Left ventricle myocardium inferior (tissue), 1 donor: Measurements from ENCODE around the gene TTYH1. TPM values are rescaled to one million over a fixed set of nuclear protein-coding genes. Genes with fewer than 3 reads are reported as not detected.

Experiments
- DNase-seq: peaks from one replicate; pipeline ENCODE4 v3.0.0-alpha.2; 2020
- H3K27ac ChIP-seq: fragments of 200-600 bp; replicated peaks from 2 replicates; pipeline ENCODE4 v1.8.0; 2021
- H3K27me3 ChIP-seq: fragments of 200-600 bp; 2 replicates; pipeline ENCODE4 v1.8.0; 2021; ENCODE audit warnings: low read depth
- H3K36me3 ChIP-seq: fragments of 200-600 bp; 2 replicates; pipeline ENCODE4 v1.8.0; 2021
- H3K4me1 ChIP-seq: fragments of 200-600 bp; 2 replicates; pipeline ENCODE4 v1.8.0; 2021
- H3K4me3 ChIP-seq: fragments of 200-600 bp; 2 replicates; pipeline ENCODE4 v1.8.0; 2021; ENCODE audit warnings: mild to moderate bottlenecking, moderate library complexity
- H3K9me3 ChIP-seq: fragments of 200-600 bp; replicated peaks from 2 replicates; pipeline ENCODE4 v1.8.0; 2021
- intact Hi-C: fragments of 100-400 bp; cut with micrococcal nuclease; formaldehyde crosslinking; loops from one replicate; pipeline ENCODE4 v1.11.0; 2022
- total RNA-seq: library from RNA; stranded (reverse); fragmentation: NEBNext Ultra II Directional; extraction: Animal tissue kit (Norgen Biotek cat#: 25700); gene quantifications from one replicate; pipeline ENCODE4 v1.2.1, GENCODE V29; 2021
- TF ChIP-seq, protein P1 (sequence below): fragments of 200-600 bp; IDR thresholded peaks from 2 replicates; pipeline ENCODE4 v1.8.0; 2021; ENCODE audit warnings: antibody characterized with exemption, mild to moderate bottlenecking, borderline replicate concordance
- donor health status: DM: no; HTN: yes; CAD: no; lungs with severe emphysema.

The TTYH1 gene
- total RNA-seq, 1 donor from 2014 or later = 1.9 TPM

DNA sequence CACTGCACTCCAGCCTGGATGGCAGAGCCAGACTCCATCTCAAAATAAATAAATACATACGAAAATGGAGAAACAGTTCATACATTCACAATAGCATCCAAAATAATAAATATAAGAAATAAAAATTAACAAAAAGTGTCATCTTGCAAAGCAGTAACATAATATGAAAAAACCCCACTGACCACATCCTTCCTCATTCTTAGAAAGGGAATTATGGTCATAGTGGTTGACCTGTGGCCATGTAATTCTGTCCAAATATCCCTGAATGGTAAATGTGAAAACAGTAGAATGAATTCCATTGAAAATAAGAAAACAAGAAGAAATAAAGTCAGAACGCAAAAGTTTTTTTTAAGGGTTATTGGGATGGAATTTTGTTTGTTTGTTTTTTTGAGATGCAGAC is 64.8 kb downstream of the TTYH1 start:
- Histone ChIP-seq H3K4me1 (peaks cover 5% of the 10 kb centered on the region), H3K27ac (no peak overlapping the region), H3K36me3 (no peaks in the 10 kb centered on the region), H3K9me3 (no peaks in the 10 kb centered on the region), H3K27me3 (peaks cover 53% of the 10 kb centered on the region), H3K4me3 (no peak overlapping the region)
- intact Hi-C loops = no loop called here
- TF ChIP-seq, protein P1, sequence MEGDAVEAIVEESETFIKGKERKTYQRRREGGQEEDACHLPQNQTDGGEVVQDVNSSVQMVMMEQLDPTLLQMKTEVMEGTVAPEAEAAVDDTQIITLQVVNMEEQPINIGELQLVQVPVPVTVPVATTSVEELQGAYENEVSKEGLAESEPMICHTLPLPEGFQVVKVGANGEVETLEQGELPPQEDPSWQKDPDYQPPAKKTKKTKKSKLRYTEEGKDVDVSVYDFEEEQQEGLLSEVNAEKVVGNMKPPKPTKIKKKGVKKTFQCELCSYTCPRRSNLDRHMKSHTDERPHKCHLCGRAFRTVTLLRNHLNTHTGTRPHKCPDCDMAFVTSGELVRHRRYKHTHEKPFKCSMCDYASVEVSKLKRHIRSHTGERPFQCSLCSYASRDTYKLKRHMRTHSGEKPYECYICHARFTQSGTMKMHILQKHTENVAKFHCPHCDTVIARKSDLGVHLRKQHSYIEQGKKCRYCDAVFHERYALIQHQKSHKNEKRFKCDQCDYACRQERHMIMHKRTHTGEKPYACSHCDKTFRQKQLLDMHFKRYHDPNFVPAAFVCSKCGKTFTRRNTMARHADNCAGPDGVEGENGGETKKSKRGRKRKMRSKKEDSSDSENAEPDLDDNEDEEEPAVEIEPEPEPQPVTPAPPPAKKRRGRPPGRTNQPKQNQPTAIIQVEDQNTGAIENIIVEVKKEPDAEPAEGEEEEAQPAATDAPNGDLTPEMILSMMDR = no peak
- no peak for DNase-seq

DNA sequence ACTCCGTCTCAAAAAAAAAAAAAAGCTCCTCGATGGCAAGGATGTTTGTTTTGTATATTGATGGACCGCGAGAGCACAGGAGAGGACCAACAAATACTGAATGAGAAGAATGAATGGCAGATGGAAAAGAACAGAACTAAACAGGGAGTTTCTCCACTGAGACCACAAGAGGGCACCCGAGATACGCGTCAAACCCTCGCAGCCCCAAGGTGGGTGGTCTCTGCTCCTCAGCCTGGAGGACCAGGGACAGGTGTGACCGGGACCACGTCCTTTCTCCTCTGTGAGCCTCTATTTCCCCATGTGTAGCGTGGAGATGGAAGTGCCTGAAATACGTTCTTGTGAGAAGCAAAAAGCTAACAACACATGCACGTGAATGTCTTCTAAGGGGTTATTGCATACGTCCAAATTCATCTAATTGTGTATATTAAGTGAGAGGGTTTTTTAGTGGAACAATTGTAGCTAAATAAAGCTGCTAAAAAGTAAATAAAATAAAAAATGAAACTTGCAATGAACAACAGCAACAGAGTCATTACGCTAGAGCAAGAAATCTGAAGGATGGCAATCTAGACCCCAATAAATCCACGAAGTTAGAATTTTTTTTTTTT is 66.2 kb downstream of the TTYH1 start:
- H3K9me3 ChIP-seq = no peaks in the 10 kb centered on the region
- no peak for DNase-seq
- TF ChIP-seq, protein P1 = peak; percentile 77
- H3K27ac ChIP-seq = no peak overlapping the region
- no peaks in the 10 kb centered on the region for H3K36me3 ChIP-seq
- no peak overlapping the region for H3K4me3 ChIP-seq
- peaks cover 58% of the 10 kb centered on the region for H3K27me3 ChIP-seq
- peaks cover 5% of the 10 kb centered on the region for H3K4me1 ChIP-seq
- intact Hi-C loops = no loop called here

DNA sequence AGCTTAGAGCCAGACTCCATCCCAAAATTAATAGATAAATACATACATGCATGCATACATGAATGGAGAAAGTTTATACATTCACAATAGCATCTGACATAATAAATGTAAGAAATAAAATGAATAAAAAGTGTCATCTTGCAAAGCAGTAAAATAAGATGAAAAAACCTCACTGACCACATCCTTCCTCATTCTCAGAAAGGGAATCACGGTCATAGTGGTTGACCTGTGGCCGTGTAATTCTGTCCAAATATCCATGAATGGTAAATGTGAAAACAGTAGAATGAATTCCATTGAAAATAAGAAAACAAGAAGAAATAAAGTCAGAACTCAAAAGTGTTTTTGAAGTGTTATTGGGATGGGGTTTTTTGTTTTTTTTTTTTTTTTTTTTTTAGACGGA is 67.6 kb downstream of the TTYH1 start:
- Histone ChIP-seq H3K4me3 (no peak overlapping the region), H3K27ac (no peak overlapping the region), H3K4me1 (peaks cover 5% of the 10 kb centered on the region), H3K9me3 (no peaks in the 10 kb centered on the region), H3K27me3 (peaks cover 64% of the 10 kb centered on the region), H3K36me3 (no peaks in the 10 kb centered on the region)
- intact Hi-C loops = no loop called here
- no peak for DNase-seq
- TF ChIP-seq, protein P1 = no peak

DNA sequence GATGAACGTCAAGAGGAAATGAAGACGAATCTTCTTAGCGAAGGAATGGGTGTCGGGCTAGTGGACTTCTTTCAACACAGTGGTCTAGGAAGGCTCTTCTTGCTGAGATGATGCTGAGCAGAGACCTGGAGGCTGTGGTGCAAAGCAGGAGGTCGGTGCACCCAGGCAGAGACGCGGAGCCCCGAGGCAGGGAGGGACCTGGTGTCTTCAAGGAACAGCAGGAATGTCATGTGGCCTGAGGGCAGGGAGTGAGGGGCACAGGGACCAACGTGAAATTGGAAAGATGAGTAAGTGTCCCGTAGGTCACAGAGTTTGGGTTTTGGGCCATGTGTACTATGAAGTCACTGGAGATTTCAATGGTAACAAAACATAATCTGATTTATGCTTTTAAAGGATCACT is 69.2 kb downstream of the TTYH1 start:
- Histone ChIP-seq H3K36me3 (no peaks in the 10 kb centered on the region), H3K27me3 (peaks cover 64% of the 10 kb centered on the region), H3K4me3 (no peak overlapping the region), H3K27ac (no peak overlapping the region), H3K4me1 (peaks cover 5% of the 10 kb centered on the region), H3K9me3 (no peaks in the 10 kb centered on the region)
- intact Hi-C loops = no loop called here
- TF ChIP-seq, protein P1 = no peak
- no peak for DNase-seq

DNA sequence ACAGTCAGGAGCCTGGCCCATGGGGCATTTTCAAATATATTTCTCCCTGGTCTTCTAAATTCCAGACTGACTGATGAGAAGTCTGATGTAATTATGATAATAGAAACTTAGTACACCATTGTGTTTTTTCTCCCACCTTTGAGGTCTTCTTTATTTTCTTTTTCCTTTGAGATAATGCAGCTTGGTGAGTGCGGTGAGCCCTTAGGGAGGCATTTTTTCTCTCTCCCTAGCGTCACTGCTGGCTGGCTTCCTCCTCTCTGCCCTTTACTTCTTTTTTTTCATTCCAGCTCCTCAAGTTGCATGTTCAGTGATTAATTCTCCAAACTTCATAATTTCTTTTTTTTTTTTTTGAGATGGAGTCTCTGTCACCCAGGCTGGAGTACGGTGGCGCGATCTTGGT is 70.6 kb downstream of the TTYH1 start:
- H3K4me1 ChIP-seq = peaks cover 5% of the 10 kb centered on the region
- H3K27me3 ChIP-seq = peaks cover 59% of the 10 kb centered on the region
- H3K36me3 ChIP-seq = no peaks in the 10 kb centered on the region
- no peak for DNase-seq
- intact Hi-C loops = no loop called here
- no peak overlapping the region for H3K27ac ChIP-seq
- no peaks in the 10 kb centered on the region for H3K9me3 ChIP-seq
- H3K4me3 ChIP-seq = no peak overlapping the region
- TF ChIP-seq, protein P1 = no peak

Other genes with a start within 250 kb of the TTYH1 start
- gene TMC4, start 242.3 kb upstream of the TTYH1 start, total RNA-seq = 2.2 TPM
- gene MBOAT7, start 225.9 kb upstream of the TTYH1 start, total RNA-seq = 12.2 TPM
- gene TSEN34, start 224.2 kb upstream of the TTYH1 start, total RNA-seq = 16.2 TPM
- gene RPS9, start 214.6 kb upstream of the TTYH1 start, total RNA-seq = 648 TPM
- gene LILRB3, start 192.5 kb upstream of the TTYH1 start, total RNA-seq = 4.7 TPM
- gene LILRA6, start 172.7 kb upstream of the TTYH1 start, total RNA-seq = 1.2 TPM
- gene LILRB5, start 158.2 kb upstream of the TTYH1 start, total RNA-seq = 5.7 TPM
- gene LILRB2, start 134.4 kb upstream of the TTYH1 start, total RNA-seq = 1.7 TPM
- gene LILRA5, start 102.3 kb upstream of the TTYH1 start, total RNA-seq = 0.66 TPM
- not detected for gene LILRA4, start 76.3 kb upstream of the TTYH1 start, total RNA-seq
- 5.1 TPM for gene LAIR1, start 50.5 kb upstream of the TTYH1 start, total RNA-seq
- gene LENG8, start 33.7 kb downstream of the TTYH1 start, total RNA-seq = 66.0 TPM
- 1.7 TPM for gene LENG9, start 48.3 kb downstream of the TTYH1 start, total RNA-seq
- gene CDC42EP5, start 57.8 kb downstream of the TTYH1 start, total RNA-seq = 8.7 TPM
- gene LAIR2, start 87.4 kb downstream of the TTYH1 start, total RNA-seq = not detected
- gene LILRA2, start 158.3 kb downstream of the TTYH1 start, total RNA-seq = 1.6 TPM
- gene LILRA1, start 178.2 kb downstream of the TTYH1 start, total RNA-seq = 0.22 TPM
- 1.5 TPM for gene LILRB1, start 215.0 kb downstream of the TTYH1 start, total RNA-seq
- 4.0 TPM for gene LILRB4, start 247.5 kb downstream of the TTYH1 start, total RNA-seq